ENCODE results near the gene GSK3A. TPM values are rescaled to one million over a fixed set of nuclear protein-coding genes. Genes with fewer than 3 reads are reported as not detected.

The GSK3A gene
- total and polyA plus RNA-seq, 2 of the 8 experiments (the other 6 are each of a cell fraction or from before 2014, with no cell fraction given), result 55.3 to 84.0 TPM

DNA sequence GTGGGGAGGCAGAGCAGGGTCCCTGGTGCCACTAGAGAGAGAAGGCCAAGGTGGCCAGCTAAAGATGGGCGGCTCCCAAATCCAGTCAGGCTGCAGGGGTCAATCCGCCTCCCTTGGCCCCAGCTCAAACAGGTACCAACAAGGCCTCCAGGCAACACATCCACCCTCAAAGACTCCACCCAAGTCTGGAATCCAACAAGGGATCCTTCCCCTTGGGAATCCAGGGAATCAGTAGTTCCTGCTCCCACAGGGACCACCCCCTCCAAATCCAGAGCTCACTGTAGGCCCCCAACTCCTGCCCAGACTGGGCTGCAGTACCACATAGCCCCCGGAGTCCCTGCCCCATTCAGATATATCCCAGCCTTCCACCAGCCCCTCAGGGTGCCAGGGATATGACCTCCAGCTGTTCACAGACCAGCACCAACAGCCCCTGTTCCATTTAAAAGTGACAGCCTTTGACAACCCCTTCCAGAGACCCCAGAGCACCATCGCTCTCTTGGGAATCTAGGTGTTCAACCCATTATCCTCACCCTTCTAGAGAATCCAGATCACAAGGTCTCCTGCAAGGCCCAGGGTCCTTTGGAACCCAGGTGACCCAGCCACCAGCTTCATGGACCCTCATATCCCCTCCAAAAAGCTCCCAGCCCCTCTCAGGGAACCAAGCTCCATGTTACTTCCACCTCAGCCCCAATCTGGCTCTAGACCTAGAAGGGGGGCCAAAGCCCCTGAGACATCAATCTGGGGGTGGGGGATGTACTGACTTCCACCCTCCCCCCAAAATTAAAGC, 9.4 kb upstream of the GSK3A start (continued):
- TF ChIP-seq RBBP5 (IDR thresholded peaks at IDR 0.05; ENCODE audit: borderline replicate concordance, low read depth, low read length), result no peak
- TF ChIP-seq SUZ12 (IDR thresholded peaks at IDR 0.05; ENCODE audit: low read length), result no peak
- no peak for TF ChIP-seq RXRA (IDR thresholded peaks at IDR 0.05; ENCODE audit: insufficient read depth, low read depth, low read length)
- no peak for TF ChIP-seq TCF12 (IDR thresholded peaks at IDR 0.05; ENCODE audit: low read depth, low read length)
- TF ChIP-seq MAFK (IDR thresholded peaks at IDR 0.05; ENCODE audit: low read depth, low read length), result no peak
